Hippocampal formation (tissue), 2 donors: ENCODE measurements around the gene SAE1.
A peak's percentile ranks its signal among the peaks of the same experiment; 100 is the strongest.

ENCODE experiments used
- DNase-seq, 2 donors: peaks; one replicate each; lab custom pipeline; 2025; lab: John Stamatoyannopoulos, UW

Gene SAE1

GRCh38 chr19:47221080-47221841, 90.6 kb downstream of the SAE1 start:
- DNase-seq, result no peak

GRCh38 chr19:47221890-47222289, 91.3 kb downstream of the SAE1 start:
- DNase-seq, result no peak

- peak; percentile 79 to 92 for DNase-seq
These were observed 95.3 kb downstream of the SAE1 start for GRCh38 chr19:47225746-47226425.

- peak in 1 of 2 donors; percentile 57 for DNase-seq
These were observed 96.1 kb downstream of the SAE1 start for GRCh38 chr19:47226426-47227351.

DNA sequence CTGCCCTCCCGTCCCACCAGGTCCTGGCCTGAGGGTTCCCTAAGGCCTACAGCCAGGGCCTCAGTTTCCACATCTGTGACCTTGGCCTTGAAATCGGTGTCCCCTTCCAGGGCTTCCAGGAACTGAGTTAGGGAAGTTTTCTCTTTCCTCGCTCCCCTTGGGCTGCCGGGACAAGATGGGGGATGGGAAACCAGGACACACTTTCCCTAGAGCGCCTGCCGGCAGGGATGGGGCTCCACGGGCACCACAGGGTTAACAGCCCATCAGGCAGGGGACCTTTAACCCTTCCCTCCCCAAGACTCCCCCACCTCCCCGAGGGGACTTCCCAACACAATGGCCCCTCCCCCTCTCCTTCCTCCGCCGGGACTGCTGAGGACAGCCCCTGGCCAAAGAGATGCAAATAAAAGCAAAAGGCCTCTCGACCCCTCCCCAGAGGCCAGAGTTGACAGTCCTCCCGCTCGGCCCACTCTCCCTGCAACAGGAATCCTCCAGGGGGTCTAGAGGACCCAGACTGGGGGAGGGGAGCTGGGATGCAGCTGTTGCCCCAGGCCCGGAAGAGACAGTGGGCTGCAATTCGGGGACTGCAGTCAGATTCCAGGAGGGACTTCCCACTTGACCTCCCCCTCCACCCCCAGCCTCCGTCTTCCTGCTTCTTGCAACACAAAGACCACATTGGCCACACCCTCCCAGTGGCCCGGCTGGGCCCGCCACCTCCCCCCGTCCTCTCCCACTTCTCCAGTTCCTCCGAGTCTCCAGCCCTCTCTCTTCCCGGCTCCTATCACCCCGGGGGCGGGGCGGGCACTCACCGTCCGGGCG, 96.9 kb downstream of the SAE1 start:
- DNase-seq, result peak; percentile 7 to 47

- peak in 1 of 2 donors; percentile 27 for DNase-seq
These were observed 97.7 kb downstream of the SAE1 start for GRCh38 chr19:47228168-47228936.

DNA sequence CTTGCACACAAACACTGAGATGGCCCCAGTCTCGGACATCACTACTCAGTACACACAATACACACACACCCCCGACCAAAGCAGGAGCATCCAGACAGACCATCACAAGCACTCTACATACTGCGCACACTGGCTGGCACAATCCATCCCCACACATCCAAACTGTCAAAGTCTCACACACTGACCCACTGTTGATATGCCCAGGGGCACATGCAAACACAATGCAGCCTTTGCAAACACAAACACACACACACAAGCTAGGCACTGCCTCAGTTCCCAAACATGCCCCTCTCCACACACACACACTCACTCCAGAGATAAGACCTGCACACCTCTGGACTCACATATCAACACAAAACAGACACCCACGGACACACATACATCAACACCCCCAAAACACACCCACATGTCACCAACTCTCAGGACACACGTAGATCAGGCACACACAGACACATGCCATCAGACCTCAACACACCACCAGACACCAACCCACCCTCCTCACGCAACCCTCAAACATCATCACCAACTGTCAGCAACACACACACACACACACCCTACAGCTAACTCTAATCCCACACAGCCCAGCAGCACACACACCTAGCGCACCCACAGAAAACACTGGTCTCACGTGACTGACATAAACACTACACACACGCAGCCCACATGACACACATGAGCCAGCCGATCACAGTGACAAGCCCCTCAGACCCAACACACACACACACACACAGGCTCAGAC, 98.5 kb downstream of the SAE1 start:
- peak in 1 of 2 donors; percentile 32 for DNase-seq

GRCh38 chr19:47229676-47230053, 99.0 kb downstream of the SAE1 start:
- peak in 1 of 2 donors; percentile 28 for DNase-seq

DNA sequence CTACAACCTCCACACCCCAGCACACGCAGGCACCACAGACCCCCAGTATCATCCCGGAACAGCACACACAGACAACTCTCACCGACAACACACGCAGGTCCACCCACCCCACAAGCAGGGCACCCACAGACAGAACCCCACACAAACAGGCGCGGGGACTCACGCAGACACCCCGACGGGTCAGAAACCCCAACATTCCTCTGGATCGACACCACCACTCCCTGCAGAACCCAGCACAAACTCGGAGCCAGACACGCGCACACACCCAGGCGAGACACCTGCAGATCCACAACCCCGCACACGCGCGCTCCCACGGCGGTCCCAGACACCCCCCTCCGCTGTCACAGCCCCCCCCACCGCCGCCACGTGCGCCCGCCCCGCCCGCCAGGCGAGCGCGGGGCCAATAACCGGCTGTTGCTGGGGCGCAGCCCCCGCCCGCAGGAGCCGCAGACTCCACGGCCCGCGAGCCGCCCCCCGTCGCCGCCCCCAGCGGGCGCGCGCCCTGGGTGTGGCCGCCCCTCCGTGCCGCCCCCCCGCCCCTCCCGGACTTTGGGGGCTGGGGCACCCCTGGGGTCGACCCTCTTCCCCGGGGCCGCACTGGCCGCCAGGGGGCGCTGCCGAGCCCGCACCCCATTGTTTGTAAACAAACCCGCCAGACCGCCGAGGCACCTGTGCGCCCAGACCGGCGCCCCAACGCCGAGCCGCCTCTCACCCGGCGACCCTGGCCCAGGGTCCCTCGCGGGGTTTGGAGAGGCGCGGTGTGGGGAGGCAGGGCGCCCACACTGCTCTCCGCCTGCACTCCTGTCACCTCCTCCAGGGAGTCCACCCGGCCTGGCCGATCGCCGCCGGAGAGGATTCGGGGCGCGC, 99.7 kb downstream of the SAE1 start:
- DNase-seq, result peak in 1 of 2 donors; percentile 36

DNA sequence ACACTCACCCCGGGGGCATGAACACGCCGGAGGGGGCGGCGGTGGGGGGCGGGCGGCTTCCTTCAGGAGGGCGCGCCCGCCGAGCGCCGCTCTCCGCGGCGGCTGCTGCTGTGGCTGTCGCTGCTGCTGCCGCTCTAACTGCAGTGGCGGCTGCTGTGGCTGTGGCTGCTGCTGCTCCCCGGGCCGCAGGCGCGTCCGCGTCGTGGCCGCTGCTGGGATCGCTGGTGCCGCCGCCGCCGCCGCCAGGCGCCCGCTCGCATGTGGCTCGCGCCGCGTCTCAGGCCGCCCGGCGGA, 100.2 kb downstream of the SAE1 start, which contains the start of gene BBC3:
Gene BBC3, minus strand, starts transcription at position 279 of the 294 bp plus-strand sequence. CDS start 2,768 bp downstream, outside the sequence.
- no peak for DNase-seq

DNA sequence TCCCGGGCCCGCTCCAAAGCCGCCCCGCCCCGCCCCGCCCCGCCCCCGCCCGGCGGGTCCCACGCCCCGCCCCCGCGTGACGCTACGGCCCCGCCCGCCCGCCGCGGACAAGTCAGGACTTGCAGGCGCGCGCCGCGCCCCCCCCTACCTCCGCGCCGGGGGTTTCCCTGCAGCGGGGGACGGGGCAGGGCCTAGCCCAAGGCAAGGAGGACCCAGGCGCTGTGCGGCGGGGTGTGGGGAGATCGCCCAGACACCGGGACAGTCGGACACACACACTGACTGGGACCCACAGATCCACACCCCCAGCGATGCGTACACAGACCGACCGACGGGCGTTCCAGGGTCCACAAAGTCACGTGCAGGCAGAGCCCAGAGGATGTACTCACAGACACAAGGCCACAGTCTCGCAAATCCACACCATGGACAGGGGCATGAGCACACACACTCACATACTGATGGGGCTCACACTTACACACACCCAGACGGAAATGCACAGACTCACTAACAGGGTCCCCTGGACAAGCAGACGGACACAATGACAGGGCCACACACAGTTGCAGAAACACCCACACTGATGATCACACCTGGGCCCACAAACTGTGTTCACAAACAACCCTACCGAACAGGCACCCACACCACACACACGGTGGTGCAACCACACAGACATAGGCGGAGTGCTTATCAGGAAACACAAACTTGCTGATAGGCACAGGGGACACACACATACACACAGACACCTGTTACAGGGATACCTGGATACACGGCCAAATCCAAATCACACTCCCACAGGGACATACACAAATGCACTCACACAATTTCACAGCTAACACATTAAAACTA, 100.8 kb downstream of the SAE1 start:
- peak; percentile 50 to 81 for DNase-seq

DNA sequence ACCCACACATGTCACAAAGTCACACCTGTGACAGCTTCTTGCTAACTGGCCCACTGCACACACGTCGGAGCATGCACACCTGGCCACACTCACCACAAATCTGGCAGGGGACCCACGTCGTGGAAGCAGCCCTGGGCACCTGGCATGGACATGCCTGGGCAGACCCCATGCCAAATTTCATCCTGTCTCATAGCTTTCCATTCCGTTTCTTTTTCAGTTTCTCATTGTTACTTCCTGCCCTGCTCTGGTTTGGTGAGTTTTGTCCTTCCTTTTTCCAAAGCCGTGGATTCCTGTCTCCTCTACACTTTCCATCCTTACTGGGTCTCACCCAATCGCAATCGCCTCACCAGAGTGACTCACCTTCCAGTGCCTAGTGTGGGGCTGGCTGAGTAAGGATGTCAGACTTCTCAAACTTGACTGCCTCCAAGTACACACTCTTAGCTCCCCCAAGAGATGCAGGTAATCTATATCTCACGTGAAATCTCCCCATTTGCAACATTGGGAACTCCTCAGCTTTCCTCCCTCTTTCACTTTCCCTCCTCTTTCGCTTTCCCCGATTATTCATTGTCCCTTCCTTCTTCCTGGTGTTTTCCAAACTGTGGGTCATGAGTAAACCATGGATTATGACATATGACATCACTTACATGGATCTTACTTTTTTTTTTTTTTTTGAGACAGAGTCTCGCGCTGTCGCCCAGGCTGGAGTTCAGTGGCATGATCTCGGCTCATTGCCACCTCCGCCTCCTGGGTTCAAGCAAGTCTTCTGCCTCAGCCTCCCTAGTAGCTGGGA, 102.0 kb downstream of the SAE1 start:
- DNase-seq, result no peak

- DNase-seq, result no peak
These were observed 105.5 kb downstream of the SAE1 start for GRCh38 chr19:47236072-47236675.

DNA sequence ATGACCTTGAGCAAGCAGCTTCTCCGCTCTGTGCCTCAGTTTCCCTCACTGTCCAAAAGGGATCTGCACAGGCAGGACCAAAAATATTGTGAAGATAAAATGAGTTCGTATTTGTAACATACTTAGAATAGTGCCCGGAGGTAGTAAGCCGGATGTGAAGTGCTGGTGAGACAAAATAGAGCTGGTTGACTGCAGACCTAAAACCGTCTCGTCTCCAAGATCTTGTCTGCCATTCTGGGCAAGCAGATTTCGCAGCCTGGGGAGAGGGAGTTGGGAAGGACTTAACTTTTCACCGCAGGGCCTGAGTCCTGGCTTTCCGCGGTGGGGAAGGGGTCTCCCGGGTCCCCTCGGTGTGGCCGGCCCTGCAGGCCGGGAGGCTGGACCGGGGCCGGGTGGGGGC, 108.5 kb downstream of the SAE1 start:
- no peak for DNase-seq

DNA sequence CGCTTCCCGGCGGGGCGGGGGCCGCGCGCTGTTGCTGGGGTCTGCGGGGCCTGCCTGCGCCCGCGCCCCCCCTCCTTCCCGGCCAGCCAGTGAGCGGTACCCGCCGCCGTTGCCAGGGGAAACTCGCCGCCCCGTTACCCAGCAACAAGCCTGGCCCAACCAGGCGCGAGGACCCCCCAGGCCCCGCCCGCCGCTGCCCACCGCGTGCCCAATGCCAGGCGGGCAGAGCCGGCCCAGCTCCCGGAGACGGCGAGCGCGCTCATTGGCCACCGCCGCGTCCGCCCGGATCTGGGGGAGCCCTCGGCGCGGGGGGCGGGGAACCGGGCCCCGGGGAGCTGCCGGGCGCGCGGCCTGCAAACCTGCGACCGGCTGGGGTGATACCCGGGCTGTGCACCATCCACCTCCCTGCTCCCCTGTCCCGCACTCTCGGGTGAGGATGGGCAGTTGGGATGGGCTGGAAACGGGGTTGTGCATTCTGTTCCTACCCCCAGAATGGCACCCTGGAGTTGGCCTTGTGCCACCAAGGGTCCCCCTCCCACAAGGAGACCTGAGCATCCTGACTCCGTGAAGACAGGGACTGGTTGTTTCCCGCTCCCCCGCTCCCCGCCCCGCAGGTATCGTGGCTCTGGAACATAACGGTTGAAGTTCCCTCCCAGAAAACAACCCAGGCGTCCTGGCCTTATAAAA, 109.1 kb downstream of the SAE1 start:
- DNase-seq, result peak; percentile 54 to 79

DNA sequence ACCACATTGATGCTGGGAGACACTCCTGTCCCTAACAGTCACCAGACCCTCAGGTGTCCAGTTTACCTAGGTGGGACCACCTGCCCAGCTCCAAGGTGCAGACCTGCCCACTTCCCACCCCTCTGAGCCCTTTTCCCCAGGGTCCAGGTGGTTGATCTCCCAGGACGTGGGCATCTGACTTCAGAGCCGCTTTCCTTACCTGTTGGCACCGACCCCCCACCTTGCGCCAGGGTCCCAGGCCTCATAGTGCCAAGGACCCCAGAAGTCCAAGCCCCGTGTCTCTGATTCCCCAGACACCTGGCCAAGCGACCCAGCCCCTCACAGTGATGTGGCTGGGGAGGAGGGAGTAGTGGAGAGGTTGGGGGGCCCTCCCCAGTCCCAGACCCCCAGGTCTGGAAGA, 109.9 kb downstream of the SAE1 start:
- no peak for DNase-seq
